BJ (cell line): ENCODE data around the gene SLIT3. TPM values are rescaled to one million over a fixed set of nuclear protein-coding genes. Genes with fewer than 3 reads are reported as not detected.

Source experiments
- CTCF ChIA-PET: fragments of 350-600 bp; formaldehyde crosslinking; extraction: SDS; loops from one replicate; lab custom pipeline; 2021; ENCODE audit warnings: antibody characterized with exemption, inconsistent platforms; lab: Yijun Ruan, JAX
- POLR2A ChIA-PET: fragments of 300-600 bp; sonication (Branson Sonifier 250); formaldehyde crosslinking; extraction: SDS; loops from one replicate; lab custom pipeline; 2021; ENCODE audit warnings: antibody characterized with exemption; lab: Charles Lee
- DNase-seq: peaks from one replicate; pipeline ENCODE4 v3.0.0-alpha.2; 2011; ENCODE audit warnings: low read depth
- H3K27me3 ChIP-seq: 2 replicates; pipeline ENCODE4 v1.6.0; 2011; ENCODE audit warnings: low read length; ENCODE audit not compliant: control insufficient read depth, insufficient read depth
- H3K36me3 ChIP-seq: 2 replicates; pipeline ENCODE4 v1.5.1; 2011; ENCODE audit warnings: low read length; ENCODE audit not compliant: control insufficient read depth, insufficient read depth
- H3K4me3 ChIP-seq: 2 replicates; pipeline ENCODE4 v1.5.1; 2011; ENCODE audit warnings: low read depth, mild to moderate bottlenecking, control low read depth, low read length
- CTCF ChIP-seq: IDR thresholded peaks from 2 replicates; pipeline ENCODE4 v1.5.1; 2011; ENCODE audit warnings: low read depth, mild to moderate bottlenecking, control low read depth, inconsistent platforms, low read length, moderate library complexity; ENCODE audit not compliant: insufficient read depth
- polyA plus RNA-seq: library from polyadenylated mRNA; depleted of rRNA; stranded (reverse); fragments of >200 nt; gene quantifications from 2 replicates; pipeline ENCODE4 v1.2.3, GENCODE V29; 2011

Gene SLIT3
- polyA plus RNA-seq, 1 experiment, result 26.8 TPM

- Histone ChIP-seq H3K36me3 (no peaks in the 10 kb centered on the region), H3K27me3 (no peaks in the 10 kb centered on the region), H3K4me3 (no peak overlapping the region)
- no peak for DNase-seq
- TF ChIP-seq CTCF, result no peak
- CTCF ChIA-PET, result interaction anchor here (0.7 to 2.5 kb wide), 2 partner anchors 206 to 1109 kb away, joined by 3 to 5 read pairs; no protein-coding TSS in a partner anchor
- POLR2A ChIA-PET, result no interaction called here
Observed at GRCh38 chr5:169095976-169096375, 205.0 kb downstream of the SLIT3 start.

GRCh38 chr5:169095410-169095960 is 205.5 kb downstream of the SLIT3 start:
- Histone ChIP-seq H3K4me3 (no peak overlapping the region), H3K36me3 (no peaks in the 10 kb centered on the region), H3K27me3 (no peaks in the 10 kb centered on the region)
- CTCF ChIA-PET, result interaction anchor here (0.7 to 2.5 kb wide), 2 partner anchors 207 to 1108 kb away, joined by 3 to 5 read pairs; no protein-coding TSS in a partner anchor
- POLR2A ChIA-PET, result no interaction called here
- DNase-seq, result no peak
- no peak for TF ChIP-seq CTCF

GRCh38 chr5:169094586-169095409 is 206.1 kb downstream of the SLIT3 start:
- peak; percentile 44 for DNase-seq
- Histone ChIP-seq H3K4me3 (no peak overlapping the region), H3K27me3 (no peaks in the 10 kb centered on the region), H3K36me3 (no peaks in the 10 kb centered on the region)
- TF ChIP-seq CTCF, result no peak
- ChIA-PET CTCF (interaction anchor here (2.5 kb wide), 1 partner anchor 208 kb away, joined by 5 read pairs; no protein-coding TSS in a partner anchor), POLR2A (no interaction called here)

GRCh38 chr5:169091396-169091980 is 209.5 kb downstream of the SLIT3 start:
- Histone ChIP-seq H3K36me3 (no peaks in the 10 kb centered on the region), H3K27me3 (no peaks in the 10 kb centered on the region), H3K4me3 (no peak overlapping the region)
- DNase-seq, result no peak
- CTCF ChIA-PET, result no interaction called here
- TF ChIP-seq CTCF, result no peak
- POLR2A ChIA-PET, result no interaction called here

- no peak overlapping the region for H3K4me3 ChIP-seq
- H3K27me3 ChIP-seq, result no peaks in the 10 kb centered on the region
- ChIA-PET CTCF (no interaction called here), POLR2A (no interaction called here)
- no peak for TF ChIP-seq CTCF
- H3K36me3 ChIP-seq, result no peaks in the 10 kb centered on the region
- no peak for DNase-seq
Observed at GRCh38 chr5:169089343-169089742, 211.6 kb downstream of the SLIT3 start.
